Measurements from ENCODE around the gene DCTD. TPM values are rescaled to one million over a fixed set of nuclear protein-coding genes. Genes with fewer than 3 reads are reported as not detected.

Gene DCTD
- total and polyA plus RNA-seq, 2 of the 13 experiments (the other 11 are each of a cell fraction or from before 2014, with no cell fraction given): 85.1 to 95.3 TPM

GRCh38 chr4:182916483-182917181, 554 bp downstream of the DCTD start (continued):
- TF ChIP-seq ZNF839 (CRISPR knock-in tag; IDR thresholded peaks at IDR 0.05; ENCODE audit: borderline replicate concordance): 0 out of 2 replicates have a peak, but pooled peaks have one; percentile 68
- no peak for TF ChIP-seq ZNF512B (CRISPR knock-in tag; IDR thresholded peaks at IDR 0.05; ENCODE audit: borderline replicate concordance)
- no peak for TF ChIP-seq GTF2F1 (IDR thresholded peaks at IDR 0.05; ENCODE audit: low read length)
- TF ChIP-seq ZNF230 (CRISPR knock-in tag; IDR thresholded peaks at IDR 0.05): no peak
- no peak for TF ChIP-seq REPIN1 (CRISPR knock-in tag; IDR thresholded peaks at IDR 0.05; ENCODE audit: borderline replicate concordance, low read depth)
- no peak; the same call in 1 of the 2 replicates for TF ChIP-seq ZNF761 (CRISPR knock-in tag; conservative IDR thresholded peaks at IDR 0.05)
- TF ChIP-seq PRDM4 (CRISPR knock-in tag; IDR thresholded peaks at IDR 0.05; ENCODE audit: borderline replicate concordance): no peak
- no peak for TF ChIP-seq KLF16 (CRISPR knock-in tag; IDR thresholded peaks at IDR 0.05)
- no peak for TF ChIP-seq ZHX1 (CRISPR knock-in tag; IDR thresholded peaks at IDR 0.05; ENCODE audit: low read depth)
- TF ChIP-seq GATAD2A (CRISPR knock-in tag; IDR thresholded peaks at IDR 0.05): peak; percentile 30; the same call in 1 of the 2 replicates
- no peak for TF ChIP-seq TRIM22 (IDR thresholded peaks at IDR 0.05)
- TF ChIP-seq ZNF782 (CRISPR knock-in tag; IDR thresholded peaks at IDR 0.05; ENCODE audit: borderline replicate concordance): 0 out of 2 replicates have a peak, but pooled peaks have one; percentile 28
- TF ChIP-seq ZNF781 (CRISPR knock-in tag; IDR thresholded peaks at IDR 0.05; ENCODE audit: borderline replicate concordance, not compliant biosample characterization): peak; percentile 45
- no peak for TF ChIP-seq CAMTA2 (CRISPR knock-in tag; IDR thresholded peaks at IDR 0.05; ENCODE audit: borderline replicate concordance)
- peak; percentile 49; the same call in 1 of the 2 replicates for TF ChIP-seq KDM2A (CRISPR knock-in tag; IDR thresholded peaks at IDR 0.05; ENCODE audit: borderline replicate concordance, low read depth)
- TF ChIP-seq HDAC2 (CRISPR knock-in tag; IDR thresholded peaks at IDR 0.05): no peak
- TF ChIP-seq ZNF660 (CRISPR knock-in tag; IDR thresholded peaks at IDR 0.05; ENCODE audit: borderline replicate concordance, low read depth): no peak

All from HepG2 (cell line).